HepG2 (cell line): ENCODE measurements around the gene SEC14L2. TPM values are rescaled to one million over a fixed set of nuclear protein-coding genes. Genes with fewer than 3 reads are reported as not detected.
A peak's percentile ranks its signal among the peaks of the same experiment; 100 is the strongest.

Experiments used
- HOXA3 ChIP-seq: sonication (generic); formaldehyde crosslinking; IDR thresholded peaks from 2 replicates; pipeline ENCODE4 v1.5.0; 2020; ENCODE audit warnings: missing genetic modification reagents
- MAFG ChIP-seq: sonication (generic); formaldehyde crosslinking; IDR thresholded peaks from 2 replicates; pipeline ENCODE4 v1.5.1; 2020; ENCODE audit warnings: mild to moderate bottlenecking, missing genetic modification reagents
- MED13 ChIP-seq: sonication (generic); formaldehyde crosslinking; IDR thresholded peaks from 2 replicates; pipeline ENCODE4 v1.5.0; 2020; ENCODE audit warnings: missing genetic modification reagents
- MZF1 ChIP-seq: sonication (generic); formaldehyde crosslinking; IDR thresholded peaks from 2 replicates; pipeline ENCODE4 v1.8.1; 2023; ENCODE audit warnings: mild to moderate bottlenecking, missing genetic modification reagents, borderline replicate concordance
- NFKB2 ChIP-seq: sonication (generic); formaldehyde crosslinking; IDR thresholded peaks from 2 replicates; pipeline ENCODE4 v1.4.0; 2020; ENCODE audit warnings: missing genetic modification reagents, borderline replicate concordance
- PHF5A ChIP-seq: IDR thresholded peaks from one replicate; pipeline ENCODE4 v1.6.1; 2018; ENCODE audit warnings: low read depth, missing genetic modification reagents; ENCODE audit not compliant: unreplicated experiment
- STAG1 ChIP-seq: sonication (generic); formaldehyde crosslinking; IDR thresholded peaks from 2 replicates; pipeline ENCODE4 v1.4.0; 2020; ENCODE audit warnings: missing genetic modification reagents
- ZNF274 ChIP-seq: sonication (generic); formaldehyde crosslinking; IDR thresholded peaks from 2 replicates; pipeline ENCODE4 v1.5.1; 2020; ENCODE audit warnings: mild to moderate bottlenecking, missing genetic modification reagents
- ZNF331 ChIP-seq: sonication (generic); formaldehyde crosslinking; IDR thresholded peaks from 2 replicates; pipeline ENCODE4 v1.4.0; 2020; ENCODE audit warnings: missing genetic modification reagents
- ZNF530 ChIP-seq: sonication (generic); formaldehyde crosslinking; IDR thresholded peaks from 2 replicates; pipeline ENCODE4 v1.5.0; 2020; ENCODE audit warnings: low read depth, mild to moderate bottlenecking, missing genetic modification reagents
- ZNF75D ChIP-seq: sonication (generic); formaldehyde crosslinking; IDR thresholded peaks from 2 replicates; pipeline ENCODE4 v1.8.1; 2023; ENCODE audit warnings: missing genetic modification reagents, mild to moderate bottlenecking, borderline replicate concordance
- ZNF768 ChIP-seq: sonication (generic); formaldehyde crosslinking; IDR thresholded peaks from 2 replicates; pipeline ENCODE4 v1.4.0; 2020; ENCODE audit warnings: missing genetic modification reagents
- ZNF879 ChIP-seq: sonication (generic); formaldehyde crosslinking; IDR thresholded peaks from 2 replicates; pipeline ENCODE4 v1.8.1; 2023; ENCODE audit warnings: missing genetic modification reagents
- polyA plus RNA-seq, 8 experiments: library from polyadenylated mRNA; depleted of rRNA in 3 of 8; stranded (reverse) in 7 of 8; unstranded in 1 of 8; fragments of >200 nt; fragmentation: Illumina TruSeq in 4 of 8; extraction: Trizol in 4 of 8; gene quantifications; 2 replicates each; pipeline versions ENCODE4 v1.2.1 to v1.2.3, GENCODE V29; 2011 to 2016; ENCODE audit warnings: low read depth in 4 of 8, missing spikeins in 1 of 8, mixed read lengths in 1 of 8; ENCODE audit not compliant: insufficient read depth in 1 of 8
- total RNA-seq, 5 experiments: library from RNA; depleted of rRNA; stranded (reverse); fragments of >200 nt; fragmentation: Illumina TruSeq; extraction: Trizol; gene quantifications; 2 replicates each; pipeline ENCODE4 v1.2.3, GENCODE V29; 2016; ENCODE audit warnings: low read depth in 1 of 5
- TF ChIP-seq, protein P1 (sequence below): sonication (generic); formaldehyde crosslinking; IDR thresholded peaks from 2 replicates; pipeline ENCODE4 v1.4.0; 2020; ENCODE audit warnings: missing genetic modification reagents, borderline replicate concordance
- TF ChIP-seq, protein P2 (sequence below): IDR thresholded peaks from 2 replicates; pipeline ENCODE4 v1.6.1; 2018; ENCODE audit warnings: missing genetic modification reagents, mild to moderate bottlenecking, missing compliant biosample characterization
- TF ChIP-seq, protein P3 (sequence below): sonication (generic); formaldehyde crosslinking; IDR thresholded peaks from 2 replicates; pipeline ENCODE4 v1.4.0; 2020; ENCODE audit warnings: missing genetic modification reagents, borderline replicate concordance
- TF ChIP-seq, protein P4 (sequence below): sonication (generic); formaldehyde crosslinking; IDR thresholded peaks from 2 replicates; pipeline ENCODE4 v1.4.0; 2020; ENCODE audit warnings: mild to moderate bottlenecking, missing genetic modification reagents
- TF ChIP-seq, protein P5 (sequence below): sonication (generic); formaldehyde crosslinking; IDR thresholded peaks from 2 replicates; pipeline ENCODE4 v1.5.0; 2020; ENCODE audit warnings: mild to moderate bottlenecking, low read depth, missing genetic modification reagents, borderline replicate concordance

Gene SEC14L2
- total and polyA plus RNA-seq, 2 of the 13 experiments (the other 11 are each of a cell fraction or from before 2014, with no cell fraction given): 4.1 to 5.1 TPM

DNA sequence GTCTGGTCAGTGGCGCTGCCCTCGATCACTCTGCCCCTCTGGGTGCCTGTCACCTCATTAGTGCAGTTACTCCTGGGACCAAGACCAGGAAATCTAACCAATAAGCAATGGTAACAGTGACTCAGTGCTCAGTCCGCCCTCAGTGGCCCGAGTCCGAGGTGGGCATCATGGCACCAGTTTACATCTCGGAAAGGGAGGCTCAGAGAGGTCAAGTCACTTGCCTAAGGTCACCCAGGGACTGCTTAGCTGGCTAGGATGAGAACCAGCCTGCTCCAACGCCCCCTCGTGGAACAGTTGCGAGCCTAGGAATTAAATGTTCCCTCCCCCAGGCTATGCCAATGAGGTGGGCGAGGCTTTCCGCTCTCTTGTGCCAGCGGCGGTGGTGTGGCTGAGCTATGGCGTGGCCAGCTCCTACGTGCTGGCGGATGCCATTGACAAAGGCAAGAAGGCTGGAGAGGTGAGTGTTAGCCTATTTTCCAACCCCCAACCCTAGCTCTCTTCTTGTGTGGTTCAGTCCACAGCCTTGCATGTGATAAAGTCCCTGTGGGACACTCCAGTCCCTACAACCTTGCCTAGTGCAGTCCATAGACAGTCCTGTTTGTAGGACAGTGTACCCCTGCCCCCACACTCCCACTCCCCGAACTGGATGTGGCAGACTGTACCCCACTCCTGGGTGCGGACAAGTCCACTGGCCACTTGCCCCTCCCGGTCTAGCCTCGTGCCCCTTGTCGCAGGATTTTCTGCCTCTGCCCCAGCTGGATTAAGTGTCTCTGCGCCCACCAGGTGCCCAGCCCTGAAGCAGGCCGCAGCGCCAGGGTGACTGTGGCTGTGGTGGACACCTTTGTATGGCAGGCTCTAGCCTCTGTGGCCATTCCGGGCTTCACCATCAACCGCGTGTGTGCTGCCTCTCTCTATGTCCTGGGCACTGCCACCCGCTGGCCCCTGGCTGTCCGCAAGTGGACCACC, 29.9 kb downstream of the SEC14L2 start (continued):
- TF ChIP-seq, protein P1, sequence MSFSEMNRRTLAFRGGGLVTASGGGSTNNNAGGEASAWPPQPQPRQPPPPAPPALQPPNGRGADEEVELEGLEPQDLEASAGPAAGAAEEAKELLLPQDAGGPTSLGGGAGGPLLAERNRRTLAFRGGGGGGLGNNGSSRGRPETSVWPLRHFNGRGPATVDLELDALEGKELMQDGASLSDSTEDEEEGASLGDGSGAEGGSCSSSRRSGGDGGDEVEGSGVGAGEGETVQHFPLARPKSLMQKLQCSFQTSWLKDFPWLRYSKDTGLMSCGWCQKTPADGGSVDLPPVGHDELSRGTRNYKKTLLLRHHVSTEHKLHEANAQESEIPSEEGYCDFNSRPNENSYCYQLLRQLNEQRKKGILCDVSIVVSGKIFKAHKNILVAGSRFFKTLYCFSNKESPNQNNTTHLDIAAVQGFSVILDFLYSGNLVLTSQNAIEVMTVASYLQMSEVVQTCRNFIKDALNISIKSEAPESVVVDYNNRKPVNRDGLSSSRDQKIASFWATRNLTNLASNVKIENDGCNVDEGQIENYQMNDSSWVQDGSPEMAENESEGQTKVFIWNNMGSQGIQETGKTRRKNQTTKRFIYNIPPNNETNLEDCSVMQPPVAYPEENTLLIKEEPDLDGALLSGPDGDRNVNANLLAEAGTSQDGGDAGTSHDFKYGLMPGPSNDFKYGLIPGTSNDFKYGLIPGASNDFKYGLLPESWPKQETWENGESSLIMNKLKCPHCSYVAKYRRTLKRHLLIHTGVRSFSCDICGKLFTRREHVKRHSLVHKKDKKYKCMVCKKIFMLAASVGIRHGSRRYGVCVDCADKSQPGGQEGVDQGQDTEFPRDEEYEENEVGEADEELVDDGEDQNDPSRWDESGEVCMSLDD: no peak
- TF ChIP-seq ZNF274 (CRISPR knock-in tag) (no peak), ZNF879 (CRISPR knock-in tag) (no peak), NFKB2 (CRISPR knock-in tag) (no peak), MAFG (CRISPR knock-in tag) (no peak), HOXA3 (CRISPR knock-in tag) (no peak), STAG1 (CRISPR knock-in tag) (peak; percentile 81), ZNF331 (CRISPR knock-in tag) (no peak), PHF5A (CRISPR knock-in tag) (no peak), MED13 (CRISPR knock-in tag) (no peak), MZF1 (CRISPR knock-in tag) (no peak), ZNF768 (CRISPR knock-in tag) (peak; percentile 100), ZNF530 (CRISPR knock-in tag) (no peak), ZNF75D (no peak)
- TF ChIP-seq, protein P2, sequence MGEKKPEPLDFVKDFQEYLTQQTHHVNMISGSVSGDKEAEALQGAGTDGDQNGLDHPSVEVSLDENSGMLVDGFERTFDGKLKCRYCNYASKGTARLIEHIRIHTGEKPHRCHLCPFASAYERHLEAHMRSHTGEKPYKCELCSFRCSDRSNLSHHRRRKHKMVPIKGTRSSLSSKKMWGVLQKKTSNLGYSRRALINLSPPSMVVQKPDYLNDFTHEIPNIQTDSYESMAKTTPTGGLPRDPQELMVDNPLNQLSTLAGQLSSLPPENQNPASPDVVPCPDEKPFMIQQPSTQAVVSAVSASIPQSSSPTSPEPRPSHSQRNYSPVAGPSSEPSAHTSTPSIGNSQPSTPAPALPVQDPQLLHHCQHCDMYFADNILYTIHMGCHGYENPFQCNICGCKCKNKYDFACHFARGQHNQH (CRISPR knock-in tag): no peak
- TF ChIP-seq, protein P3, sequence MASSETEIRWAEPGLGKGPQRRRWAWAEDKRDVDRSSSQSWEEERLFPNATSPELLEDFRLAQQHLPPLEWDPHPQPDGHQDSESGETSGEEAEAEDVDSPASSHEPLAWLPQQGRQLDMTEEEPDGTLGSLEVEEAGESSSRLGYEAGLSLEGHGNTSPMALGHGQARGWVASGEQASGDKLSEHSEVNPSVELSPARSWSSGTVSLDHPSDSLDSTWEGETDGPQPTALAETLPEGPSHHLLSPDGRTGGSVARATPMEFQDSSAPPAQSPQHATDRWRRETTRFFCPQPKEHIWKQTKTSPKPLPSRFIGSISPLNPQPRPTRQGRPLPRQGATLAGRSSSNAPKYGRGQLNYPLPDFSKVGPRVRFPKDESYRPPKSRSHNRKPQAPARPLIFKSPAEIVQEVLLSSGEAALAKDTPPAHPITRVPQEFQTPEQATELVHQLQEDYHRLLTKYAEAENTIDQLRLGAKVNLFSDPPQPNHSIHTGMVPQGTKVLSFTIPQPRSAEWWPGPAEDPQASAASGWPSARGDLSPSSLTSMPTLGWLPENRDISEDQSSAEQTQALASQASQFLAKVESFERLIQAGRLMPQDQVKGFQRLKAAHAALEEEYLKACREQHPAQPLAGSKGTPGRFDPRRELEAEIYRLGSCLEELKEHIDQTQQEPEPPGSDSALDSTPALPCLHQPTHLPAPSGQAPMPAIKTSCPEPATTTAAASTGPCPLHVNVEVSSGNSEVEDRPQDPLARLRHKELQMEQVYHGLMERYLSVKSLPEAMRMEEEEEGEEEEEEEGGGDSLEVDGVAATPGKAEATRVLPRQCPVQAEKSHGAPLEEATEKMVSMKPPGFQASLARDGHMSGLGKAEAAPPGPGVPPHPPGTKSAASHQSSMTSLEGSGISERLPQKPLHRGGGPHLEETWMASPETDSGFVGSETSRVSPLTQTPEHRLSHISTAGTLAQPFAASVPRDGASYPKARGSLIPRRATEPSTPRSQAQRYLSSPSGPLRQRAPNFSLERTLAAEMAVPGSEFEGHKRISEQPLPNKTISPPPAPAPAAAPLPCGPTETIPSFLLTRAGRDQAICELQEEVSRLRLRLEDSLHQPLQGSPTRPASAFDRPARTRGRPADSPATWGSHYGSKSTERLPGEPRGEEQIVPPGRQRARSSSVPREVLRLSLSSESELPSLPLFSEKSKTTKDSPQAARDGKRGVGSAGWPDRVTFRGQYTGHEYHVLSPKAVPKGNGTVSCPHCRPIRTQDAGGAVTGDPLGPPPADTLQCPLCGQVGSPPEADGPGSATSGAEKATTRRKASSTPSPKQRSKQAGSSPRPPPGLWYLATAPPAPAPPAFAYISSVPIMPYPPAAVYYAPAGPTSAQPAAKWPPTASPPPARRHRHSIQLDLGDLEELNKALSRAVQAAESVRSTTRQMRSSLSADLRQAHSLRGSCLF (CRISPR knock-in tag): no peak
- TF ChIP-seq, protein P4, sequence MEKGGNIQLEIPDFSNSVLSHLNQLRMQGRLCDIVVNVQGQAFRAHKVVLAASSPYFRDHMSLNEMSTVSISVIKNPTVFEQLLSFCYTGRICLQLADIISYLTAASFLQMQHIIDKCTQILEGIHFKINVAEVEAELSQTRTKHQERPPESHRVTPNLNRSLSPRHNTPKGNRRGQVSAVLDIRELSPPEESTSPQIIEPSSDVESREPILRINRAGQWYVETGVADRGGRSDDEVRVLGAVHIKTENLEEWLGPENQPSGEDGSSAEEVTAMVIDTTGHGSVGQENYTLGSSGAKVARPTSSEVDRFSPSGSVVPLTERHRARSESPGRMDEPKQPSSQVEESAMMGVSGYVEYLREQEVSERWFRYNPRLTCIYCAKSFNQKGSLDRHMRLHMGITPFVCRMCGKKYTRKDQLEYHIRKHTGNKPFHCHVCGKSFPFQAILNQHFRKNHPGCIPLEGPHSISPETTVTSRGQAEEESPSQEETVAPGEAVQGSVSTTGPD: peak; percentile 68; the same call in 1 of the 2 replicates
- TF ChIP-seq, protein P5, sequence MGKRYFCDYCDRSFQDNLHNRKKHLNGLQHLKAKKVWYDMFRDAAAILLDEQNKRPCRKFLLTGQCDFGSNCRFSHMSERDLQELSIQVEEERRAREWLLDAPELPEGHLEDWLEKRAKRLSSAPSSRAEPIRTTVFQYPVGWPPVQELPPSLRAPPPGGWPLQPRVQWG (CRISPR knock-in tag): no peak
